ENCODE results near the gene IMMP2L. TPM values are rescaled to one million over a fixed set of nuclear protein-coding genes. Genes with fewer than 3 reads are reported as not detected.

The IMMP2L gene
- total and polyA plus RNA-seq, 4 donors: 7.3 to 21.1 (median 12.4) TPM

GRCh38 chr7:110890101-110890500 is 672.2 kb downstream of the IMMP2L start:
- no peak for TF ChIP-seq GABPA (IDR thresholded peaks at IDR 0.05 in 1 of 2, conservative IDR thresholded peaks at IDR 0.05 in 1 of 2)
- TF ChIP-seq, protein P1, sequence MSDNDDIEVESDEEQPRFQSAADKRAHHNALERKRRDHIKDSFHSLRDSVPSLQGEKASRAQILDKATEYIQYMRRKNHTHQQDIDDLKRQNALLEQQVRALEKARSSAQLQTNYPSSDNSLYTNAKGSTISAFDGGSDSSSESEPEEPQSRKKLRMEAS (IDR thresholded peaks at IDR 0.05): no peak
- no peak for TF ChIP-seq RXRA (IDR thresholded peaks at IDR 0.05)
- no peak for TF ChIP-seq ZBTB33 (IDR thresholded peaks at IDR 0.05)
- TF ChIP-seq SP1 (IDR thresholded peaks at IDR 0.05): no peak
- no peak for TF ChIP-seq EGR1 (IDR thresholded peaks at IDR 0.05; ENCODE audit: low read depth in 2 of 2)
- no peak for TF ChIP-seq JUND (IDR thresholded peaks at IDR 0.05)
- no peak for TF ChIP-seq HNF4A (conservative IDR thresholded peaks at IDR 0.05)
- no peak for TF ChIP-seq FOXA2 (IDR thresholded peaks at IDR 0.05)
- no peak for TF ChIP-seq REST (IDR thresholded peaks at IDR 0.05)
- no peak for TF ChIP-seq ATF3 (IDR thresholded peaks at IDR 0.05)
- Histone ChIP-seq H3K27me3 (ENCODE audit: control insufficient read depth in 4 of 4, insufficient read depth in 4 of 4, low read length in 3 of 4) (no peaks in the 10 kb centered on the region), H3K27ac (ENCODE audit: low read depth in 1 of 2, low read length in 2 of 2) (no peak overlapping the region), H3K9ac (ENCODE audit: low read depth in 1 of 2, low read length in 2 of 2) (no peak overlapping the region), H3K4me3 (ENCODE audit: low read depth in 1 of 3, low read length in 3 of 3) (no peak overlapping the region), H3K4me1 (ENCODE audit: control insufficient read depth in 4 of 4, insufficient read depth in 4 of 4, low read length in 3 of 4) (no peaks in the 10 kb centered on the region), H3K9me3 (ENCODE audit: control insufficient read depth in 4 of 4, low read length in 3 of 4) (no peaks in the 10 kb centered on the region), H3K36me3 (ENCODE audit: control insufficient read depth in 4 of 4, insufficient read depth in 3 of 4, low read depth in 1 of 4, low read length in 3 of 4) (no peaks in the 10 kb centered on the region)
- DNase-seq (ENCODE audit: low spot score): no peak
- WGBS: 94% methylated on average over 4 of the region's 4 CpGs

DNA sequence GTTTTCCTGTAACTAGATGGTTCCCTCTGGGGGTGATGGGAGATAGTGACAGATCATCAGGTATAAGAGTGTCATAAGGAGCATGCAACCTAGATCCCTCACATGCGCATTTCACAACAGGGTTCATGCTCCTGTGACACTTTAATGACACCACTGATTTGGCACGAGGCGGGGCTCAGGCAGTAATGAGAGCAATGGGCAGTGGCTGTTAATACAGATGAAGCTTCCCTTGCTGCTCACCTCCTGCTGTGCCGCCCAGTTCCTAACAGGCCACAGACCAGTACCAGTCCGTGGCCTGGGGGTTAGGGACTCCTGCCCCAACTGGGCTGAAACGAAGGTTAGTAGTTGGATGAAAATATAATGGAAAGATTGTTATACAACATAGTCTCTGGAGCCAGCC is 673.0 kb downstream of the IMMP2L start:
- H3K27ac ChIP-seq (ENCODE audit: low read depth in 1 of 2, low read length in 2 of 2): no peak overlapping the region
- H3K4me1 ChIP-seq (ENCODE audit: control insufficient read depth in 4 of 4, insufficient read depth in 4 of 4, low read length in 3 of 4): no peaks in the 10 kb centered on the region
- 94% methylated on average over 6 of the region's 6 CpGs for WGBS
- H3K9me3 ChIP-seq (ENCODE audit: control insufficient read depth in 4 of 4, low read length in 3 of 4): no peaks in the 10 kb centered on the region
- TF ChIP-seq NR2F2 (IDR thresholded peaks at IDR 0.05): no peak
- TF ChIP-seq CTCF (IDR thresholded peaks at IDR 0.05; ENCODE audit: low read depth, low read length, missing input control): no peak
- no peak for TF ChIP-seq TAF1 (conservative IDR thresholded peaks at IDR 0.05)
- no peak for TF ChIP-seq GABPA (IDR thresholded peaks at IDR 0.05 in 1 of 2, conservative IDR thresholded peaks at IDR 0.05 in 1 of 2)
- no peak for TF ChIP-seq RXRA (IDR thresholded peaks at IDR 0.05)
- no peak for TF ChIP-seq FOXA1 (IDR thresholded peaks at IDR 0.05)
- no peak for TF ChIP-seq ATF3 (IDR thresholded peaks at IDR 0.05)
- no peak for TF ChIP-seq JUND (IDR thresholded peaks at IDR 0.05)
- no peak for TF ChIP-seq SP1 (IDR thresholded peaks at IDR 0.05)
- TF ChIP-seq REST (IDR thresholded peaks at IDR 0.05): no peak
- TF ChIP-seq FOXA2 (IDR thresholded peaks at IDR 0.05): no peak
- H3K27me3 ChIP-seq (ENCODE audit: control insufficient read depth in 4 of 4, insufficient read depth in 4 of 4, low read length in 3 of 4): no peaks in the 10 kb centered on the region
- no peaks in the 10 kb centered on the region for H3K36me3 ChIP-seq (ENCODE audit: control insufficient read depth in 4 of 4, insufficient read depth in 3 of 4, low read depth in 1 of 4, low read length in 3 of 4)
- H3K4me3 ChIP-seq (ENCODE audit: low read depth in 1 of 3, low read length in 3 of 3): no peak overlapping the region
- no peak for DNase-seq (ENCODE audit: low spot score)
- no peak overlapping the region for H3K9ac ChIP-seq (ENCODE audit: low read depth in 1 of 2, low read length in 2 of 2)

Data from liver (tissue), 9 donors.